Transverse colon (tissue), 4 donors: ENCODE measurements around the gene MAP4K4. TPM values are rescaled to one million over a fixed set of nuclear protein-coding genes. Genes with fewer than 3 reads are reported as not detected.
A peak's percentile ranks its signal among the peaks of the same experiment; 100 is the strongest.

Experiments used
- DNase-seq: peaks from one replicate; pipeline ENCODE4 v3.0.0-alpha.2; 2019
- H3K27ac ChIP-seq, 4 donors: fragments of 200-600 bp; sonication (generic); 2 replicates each; pipeline ENCODE4 v1.5.1; 2016 to 2018; ENCODE audit warnings: inconsistent platforms in 4 of 4
- H3K27me3 ChIP-seq: fragments of 200-600 bp; sonication (generic); 2 replicates; pipeline ENCODE4 v1.5.1; 2017; ENCODE audit warnings: inconsistent platforms
- H3K36me3 ChIP-seq, 4 donors: fragments of 200-600 bp; sonication (generic); 2 replicates each; pipeline ENCODE4 v1.5.1; 2017 to 2019; ENCODE audit warnings: inconsistent platforms in 4 of 4
- H3K4me1 ChIP-seq, 4 donors: fragments of 200-600 bp; sonication (generic); 2 replicates each; pipeline ENCODE4 v1.5.1; 2017 to 2020; ENCODE audit warnings: inconsistent platforms in 4 of 4
- H3K4me3 ChIP-seq, 4 donors: fragments of 200-600 bp; sonication (generic); 1 replicate in 1 of 4; 2 replicates in 3 of 4; pipeline versions ENCODE4 v1.5.1 to v1.6.1; 2017 to 2019; ENCODE audit warnings: inconsistent platforms in 4 of 4
- H3K9me3 ChIP-seq, 2 donors: fragments of 200-600 bp; sonication (generic); 2 replicates each; pipeline ENCODE4 v1.5.1; 2017 to 2019; ENCODE audit warnings: inconsistent platforms in 2 of 2
- CTCF ChIP-seq, 5 experiments: fragments of 200-600 bp in 3 of 5; fragments of 450-650 bp in 2 of 5; sonication (generic) in 3 of 5; IDR thresholded peaks; 1 replicate in 2 of 5; 2 replicates in 3 of 5; pipeline ENCODE4 v1.5.1; 2016 to 2017; ENCODE audit warnings: antibody characterized with exemption in 5 of 5, inconsistent platforms in 3 of 5, mild to moderate bottlenecking in 2 of 5, moderate library complexity in 1 of 5
- EP300 ChIP-seq: sonication (generic); formaldehyde crosslinking; IDR thresholded peaks from one replicate; pipeline ENCODE4 v1.6.1; 2017; ENCODE audit warnings: antibody characterized with exemption, low read depth
- POLR2A ChIP-seq: fragments of 450-650 bp; IDR thresholded peaks from one replicate; pipeline ENCODE4 v1.6.1; 2016; ENCODE audit warnings: antibody characterized with exemption, mild to moderate bottlenecking, moderate library complexity
- POLR2AphosphoS5 ChIP-seq, 3 donors: sonication (generic); formaldehyde crosslinking; IDR thresholded peaks; one replicate each; pipeline ENCODE4 v1.6.1; 2016; ENCODE audit warnings: antibody characterized with exemption in 3 of 3
- WGBS, 2 donors: methylation state at CpG; one replicate each; pipeline ENCODE4 v1.1.5; 2018; ENCODE audit warnings: low coverage in 1 of 2; 5-methylcytosine and 5-hydroxymethylcytosine counted together
- in situ Hi-C, 4 donors: fragments of 200-750 bp; cut with MboI; loops; one replicate each; pipeline versions ENCODE4 v1.15.0 to v1.15.1; 2017; ENCODE audit warnings: low sequenced_read_pairs in 3 of 4, low pct_ligation_motif_present in 1 of 4, low pct_unique_long_range_greater_than_20kb in 1 of 4
- intact Hi-C: fragments of 100-400 bp; cut with DNase I; formaldehyde crosslinking; loops from one replicate; pipeline ENCODE4 v1.15.1; 2023; ENCODE audit warnings: low total_unique reads
- total RNA-seq, 4 donors: library from RNA; depleted of rRNA; stranded (reverse); fragments of >200 nt; gene quantifications; one replicate each; pipeline ENCODE4 v1.1.0, GENCODE V29; 2016

MAP4K4 gene
- total RNA-seq, 4 donors from 2014 or later, result 20.3 to 42.3 (median 29.6) TPM

- Histone ChIP-seq H3K27me3 (no peaks in the 10 kb centered on the region), H3K4me3 (no peak overlapping the region), H3K36me3 (no peaks in the 10 kb centered on the region), H3K9me3 (no peaks in the 10 kb centered on the region), H3K27ac (no peak overlapping the region), H3K4me1 (peaks cover 0 to 60% (median 34%) of the 10 kb centered on the region in 4 donors)
- intact Hi-C loops, result no loop called here
- TF ChIP-seq POLR2AphosphoS5 (IDR thresholded peaks at IDR 0.05) (no peak), EP300 (no peak), POLR2A (no peak), CTCF (IDR thresholded peaks at IDR 0.05) (no peak)
- DNase-seq, result no peak
- WGBS, 2 donors, result 65 to 76% methylated on average over 9 of the region's 9 CpGs
- in situ Hi-C loops, result loop anchor here in 1 of 4 donors (25.0 kb wide), 1 partner anchor 118 kb away; the partner anchor contains the start of gene MAP4K4
Measured at GRCh38 chr2:101805152-101806088, 107.9 kb downstream of the MAP4K4 start.

GRCh38 chr2:101806123-101806522, 108.6 kb downstream of the MAP4K4 start:
- WGBS, 2 donors, result 66% methylated on average over 3 to 5 of the region's 5 CpGs
- Histone ChIP-seq H3K4me3 (no peak overlapping the region), H3K9me3 (no peaks in the 10 kb centered on the region), H3K4me1 (peaks cover 0 to 60% (median 34%) of the 10 kb centered on the region in 4 donors), H3K36me3 (no peaks in the 10 kb centered on the region), H3K27me3 (no peaks in the 10 kb centered on the region), H3K27ac (peak overlapping the region in 2 of 4 donors; percentile 48 to 54)
- intact Hi-C loops (no loop called here), in situ Hi-C loops (loop anchor here in 1 of 4 donors (25.0 kb wide), 1 partner anchor 119 kb away; the partner anchor contains the start of gene MAP4K4)
- no peak for DNase-seq
- no peak for TF ChIP-seq POLR2A
- no peak for TF ChIP-seq CTCF (IDR thresholded peaks at IDR 0.05)
- TF ChIP-seq POLR2AphosphoS5 (IDR thresholded peaks at IDR 0.05), result no peak
- TF ChIP-seq EP300, result no peak

GRCh38 chr2:101806701-101807100, 109.2 kb downstream of the MAP4K4 start:
- in situ Hi-C loops, result loop anchor here in 1 of 4 donors (25.0 kb wide), 1 partner anchor 119 kb away; the partner anchor contains the start of gene MAP4K4
- 49 to 74% methylated on average over 3 to 4 of the region's 4 CpGs for WGBS, 2 donors
- DNase-seq, result no peak

GRCh38 chr2:101807242-101807641, 109.7 kb downstream of the MAP4K4 start:
- in situ Hi-C loops (loop anchor here in 1 of 4 donors (25.0 kb wide), 1 partner anchor 120 kb away; the partner anchor contains the start of gene MAP4K4), intact Hi-C loops (no loop called here)
- Histone ChIP-seq H3K9me3 (no peaks in the 10 kb centered on the region), H3K27me3 (no peaks in the 10 kb centered on the region), H3K27ac (peak overlapping the region in 2 of 4 donors; percentile 48 to 54), H3K4me3 (no peak overlapping the region), H3K36me3 (no peaks in the 10 kb centered on the region), H3K4me1 (peaks cover 0 to 56% (median 30%) of the 10 kb centered on the region in 4 donors)
- DNase-seq, result no peak
- WGBS, 2 donors, result 100% methylated on average over 2 of the region's 2 CpGs; no CpG with 5 or more reads in 1 of the 2 donors
- no peak for TF ChIP-seq CTCF (IDR thresholded peaks at IDR 0.05)
- no peak for TF ChIP-seq POLR2A
- TF ChIP-seq POLR2AphosphoS5 (IDR thresholded peaks at IDR 0.05), result no peak
- TF ChIP-seq EP300, result no peak

More at GRCh38 chr2:101806701-101807100, 109.2 kb downstream of the MAP4K4 start:
- Histone ChIP-seq H3K4me3 (no peak overlapping the region), H3K27me3 (no peaks in the 10 kb centered on the region), H3K27ac (peak overlapping the region in 2 of 4 donors; percentile 48 to 54), H3K36me3 (no peaks in the 10 kb centered on the region), H3K4me1 (peaks cover 0 to 60% (median 34%) of the 10 kb centered on the region in 4 donors), H3K9me3 (no peaks in the 10 kb centered on the region)
- intact Hi-C loops, result no loop called here
- TF ChIP-seq EP300, result no peak
- no peak for TF ChIP-seq POLR2A
- no peak for TF ChIP-seq POLR2AphosphoS5 (IDR thresholded peaks at IDR 0.05)
